ENCODE results near the gene CCDC88C. TPM values are rescaled to one million over a fixed set of nuclear protein-coding genes. Genes with fewer than 3 reads are reported as not detected.

Gene CCDC88C
- total RNA-seq, 1 experiment from 2014 or later = 64.8 TPM

DNA sequence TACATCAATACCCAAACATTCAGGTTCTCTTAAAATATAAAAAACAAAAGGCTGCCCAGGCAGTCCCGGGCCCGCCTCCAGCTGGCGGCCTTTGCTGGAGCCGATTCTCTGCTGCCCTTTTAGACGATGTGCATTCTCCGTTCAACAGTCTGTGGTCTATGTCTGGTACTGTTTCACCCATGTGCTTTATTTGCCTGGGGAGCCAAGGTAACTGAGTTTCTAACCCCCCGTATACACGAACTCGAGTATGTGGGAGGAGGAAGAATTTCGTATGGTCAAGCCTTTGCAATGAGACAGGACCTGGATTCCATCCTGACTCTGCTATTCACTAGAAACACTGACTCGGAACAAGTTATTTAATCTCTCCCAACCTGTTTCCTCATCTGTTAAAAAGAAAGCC lies 119.0 kb downstream of the CCDC88C start:
- TF ChIP-seq GABPB1 (CRISPR knock-in tag; IDR thresholded peaks at IDR 0.05) (no peak), FOXJ3 (CRISPR knock-in tag; IDR thresholded peaks at IDR 0.05; ENCODE audit: borderline replicate concordance) (no peak), ZNF396 (CRISPR knock-in tag; IDR thresholded peaks at IDR 0.05; ENCODE audit: borderline replicate concordance) (no peak), ELF4 (CRISPR knock-in tag; IDR thresholded peaks at IDR 0.05; ENCODE audit: low read depth) (no peak)
- TF ChIP-seq, protein P1, sequence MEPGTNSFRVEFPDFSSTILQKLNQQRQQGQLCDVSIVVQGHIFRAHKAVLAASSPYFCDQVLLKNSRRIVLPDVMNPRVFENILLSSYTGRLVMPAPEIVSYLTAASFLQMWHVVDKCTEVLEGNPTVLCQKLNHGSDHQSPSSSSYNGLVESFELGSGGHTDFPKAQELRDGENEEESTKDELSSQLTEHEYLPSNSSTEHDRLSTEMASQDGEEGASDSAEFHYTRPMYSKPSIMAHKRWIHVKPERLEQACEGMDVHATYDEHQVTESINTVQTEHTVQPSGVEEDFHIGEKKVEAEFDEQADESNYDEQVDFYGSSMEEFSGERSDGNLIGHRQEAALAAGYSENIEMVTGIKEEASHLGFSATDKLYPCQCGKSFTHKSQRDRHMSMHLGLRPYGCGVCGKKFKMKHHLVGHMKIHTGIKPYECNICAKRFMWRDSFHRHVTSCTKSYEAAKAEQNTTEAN (CRISPR knock-in tag; IDR thresholded peaks at IDR 0.05) = no peak
- TF ChIP-seq, protein P2, sequence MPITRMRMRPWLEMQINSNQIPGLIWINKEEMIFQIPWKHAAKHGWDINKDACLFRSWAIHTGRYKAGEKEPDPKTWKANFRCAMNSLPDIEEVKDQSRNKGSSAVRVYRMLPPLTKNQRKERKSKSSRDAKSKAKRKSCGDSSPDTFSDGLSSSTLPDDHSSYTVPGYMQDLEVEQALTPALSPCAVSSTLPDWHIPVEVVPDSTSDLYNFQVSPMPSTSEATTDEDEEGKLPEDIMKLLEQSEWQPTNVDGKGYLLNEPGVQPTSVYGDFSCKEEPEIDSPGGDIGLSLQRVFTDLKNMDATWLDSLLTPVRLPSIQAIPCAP (CRISPR knock-in tag; IDR thresholded peaks at IDR 0.05) = no peak
- TF ChIP-seq, protein P3, sequence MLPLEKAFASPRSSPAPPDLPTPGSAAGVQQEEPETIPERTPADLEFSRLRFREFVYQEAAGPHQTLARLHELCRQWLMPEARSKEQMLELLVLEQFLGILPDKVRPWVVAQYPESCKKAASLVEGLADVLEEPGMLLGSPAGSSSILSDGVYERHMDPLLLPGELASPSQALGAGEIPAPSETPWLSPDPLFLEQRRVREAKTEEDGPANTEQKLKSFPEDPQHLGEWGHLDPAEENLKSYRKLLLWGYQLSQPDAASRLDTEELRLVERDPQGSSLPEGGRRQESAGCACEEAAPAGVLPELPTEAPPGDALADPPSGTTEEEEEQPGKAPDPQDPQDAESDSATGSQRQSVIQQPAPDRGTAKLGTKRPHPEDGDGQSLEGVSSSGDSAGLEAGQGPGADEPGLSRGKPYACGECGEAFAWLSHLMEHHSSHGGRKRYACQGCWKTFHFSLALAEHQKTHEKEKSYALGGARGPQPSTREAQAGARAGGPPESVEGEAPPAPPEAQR (CRISPR knock-in tag; IDR thresholded peaks at IDR 0.05) = no peak
- TF ChIP-seq, protein P4, sequence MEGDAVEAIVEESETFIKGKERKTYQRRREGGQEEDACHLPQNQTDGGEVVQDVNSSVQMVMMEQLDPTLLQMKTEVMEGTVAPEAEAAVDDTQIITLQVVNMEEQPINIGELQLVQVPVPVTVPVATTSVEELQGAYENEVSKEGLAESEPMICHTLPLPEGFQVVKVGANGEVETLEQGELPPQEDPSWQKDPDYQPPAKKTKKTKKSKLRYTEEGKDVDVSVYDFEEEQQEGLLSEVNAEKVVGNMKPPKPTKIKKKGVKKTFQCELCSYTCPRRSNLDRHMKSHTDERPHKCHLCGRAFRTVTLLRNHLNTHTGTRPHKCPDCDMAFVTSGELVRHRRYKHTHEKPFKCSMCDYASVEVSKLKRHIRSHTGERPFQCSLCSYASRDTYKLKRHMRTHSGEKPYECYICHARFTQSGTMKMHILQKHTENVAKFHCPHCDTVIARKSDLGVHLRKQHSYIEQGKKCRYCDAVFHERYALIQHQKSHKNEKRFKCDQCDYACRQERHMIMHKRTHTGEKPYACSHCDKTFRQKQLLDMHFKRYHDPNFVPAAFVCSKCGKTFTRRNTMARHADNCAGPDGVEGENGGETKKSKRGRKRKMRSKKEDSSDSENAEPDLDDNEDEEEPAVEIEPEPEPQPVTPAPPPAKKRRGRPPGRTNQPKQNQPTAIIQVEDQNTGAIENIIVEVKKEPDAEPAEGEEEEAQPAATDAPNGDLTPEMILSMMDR (IDR thresholded peaks at IDR 0.05) = no peak
- TF ChIP-seq, protein P5, sequence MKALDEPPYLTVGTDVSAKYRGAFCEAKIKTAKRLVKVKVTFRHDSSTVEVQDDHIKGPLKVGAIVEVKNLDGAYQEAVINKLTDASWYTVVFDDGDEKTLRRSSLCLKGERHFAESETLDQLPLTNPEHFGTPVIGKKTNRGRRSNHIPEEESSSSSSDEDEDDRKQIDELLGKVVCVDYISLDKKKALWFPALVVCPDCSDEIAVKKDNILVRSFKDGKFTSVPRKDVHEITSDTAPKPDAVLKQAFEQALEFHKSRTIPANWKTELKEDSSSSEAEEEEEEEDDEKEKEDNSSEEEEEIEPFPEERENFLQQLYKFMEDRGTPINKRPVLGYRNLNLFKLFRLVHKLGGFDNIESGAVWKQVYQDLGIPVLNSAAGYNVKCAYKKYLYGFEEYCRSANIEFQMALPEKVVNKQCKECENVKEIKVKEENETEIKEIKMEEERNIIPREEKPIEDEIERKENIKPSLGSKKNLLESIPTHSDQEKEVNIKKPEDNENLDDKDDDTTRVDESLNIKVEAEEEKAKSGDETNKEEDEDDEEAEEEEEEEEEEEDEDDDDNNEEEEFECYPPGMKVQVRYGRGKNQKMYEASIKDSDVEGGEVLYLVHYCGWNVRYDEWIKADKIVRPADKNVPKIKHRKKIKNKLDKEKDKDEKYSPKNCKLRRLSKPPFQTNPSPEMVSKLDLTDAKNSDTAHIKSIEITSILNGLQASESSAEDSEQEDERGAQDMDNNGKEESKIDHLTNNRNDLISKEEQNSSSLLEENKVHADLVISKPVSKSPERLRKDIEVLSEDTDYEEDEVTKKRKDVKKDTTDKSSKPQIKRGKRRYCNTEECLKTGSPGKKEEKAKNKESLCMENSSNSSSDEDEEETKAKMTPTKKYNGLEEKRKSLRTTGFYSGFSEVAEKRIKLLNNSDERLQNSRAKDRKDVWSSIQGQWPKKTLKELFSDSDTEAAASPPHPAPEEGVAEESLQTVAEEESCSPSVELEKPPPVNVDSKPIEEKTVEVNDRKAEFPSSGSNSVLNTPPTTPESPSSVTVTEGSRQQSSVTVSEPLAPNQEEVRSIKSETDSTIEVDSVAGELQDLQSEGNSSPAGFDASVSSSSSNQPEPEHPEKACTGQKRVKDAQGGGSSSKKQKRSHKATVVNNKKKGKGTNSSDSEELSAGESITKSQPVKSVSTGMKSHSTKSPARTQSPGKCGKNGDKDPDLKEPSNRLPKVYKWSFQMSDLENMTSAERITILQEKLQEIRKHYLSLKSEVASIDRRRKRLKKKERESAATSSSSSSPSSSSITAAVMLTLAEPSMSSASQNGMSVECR (CRISPR knock-in tag; IDR thresholded peaks at IDR 0.05; ENCODE audit: borderline replicate concordance) = no peak
- TF ChIP-seq, protein P6, sequence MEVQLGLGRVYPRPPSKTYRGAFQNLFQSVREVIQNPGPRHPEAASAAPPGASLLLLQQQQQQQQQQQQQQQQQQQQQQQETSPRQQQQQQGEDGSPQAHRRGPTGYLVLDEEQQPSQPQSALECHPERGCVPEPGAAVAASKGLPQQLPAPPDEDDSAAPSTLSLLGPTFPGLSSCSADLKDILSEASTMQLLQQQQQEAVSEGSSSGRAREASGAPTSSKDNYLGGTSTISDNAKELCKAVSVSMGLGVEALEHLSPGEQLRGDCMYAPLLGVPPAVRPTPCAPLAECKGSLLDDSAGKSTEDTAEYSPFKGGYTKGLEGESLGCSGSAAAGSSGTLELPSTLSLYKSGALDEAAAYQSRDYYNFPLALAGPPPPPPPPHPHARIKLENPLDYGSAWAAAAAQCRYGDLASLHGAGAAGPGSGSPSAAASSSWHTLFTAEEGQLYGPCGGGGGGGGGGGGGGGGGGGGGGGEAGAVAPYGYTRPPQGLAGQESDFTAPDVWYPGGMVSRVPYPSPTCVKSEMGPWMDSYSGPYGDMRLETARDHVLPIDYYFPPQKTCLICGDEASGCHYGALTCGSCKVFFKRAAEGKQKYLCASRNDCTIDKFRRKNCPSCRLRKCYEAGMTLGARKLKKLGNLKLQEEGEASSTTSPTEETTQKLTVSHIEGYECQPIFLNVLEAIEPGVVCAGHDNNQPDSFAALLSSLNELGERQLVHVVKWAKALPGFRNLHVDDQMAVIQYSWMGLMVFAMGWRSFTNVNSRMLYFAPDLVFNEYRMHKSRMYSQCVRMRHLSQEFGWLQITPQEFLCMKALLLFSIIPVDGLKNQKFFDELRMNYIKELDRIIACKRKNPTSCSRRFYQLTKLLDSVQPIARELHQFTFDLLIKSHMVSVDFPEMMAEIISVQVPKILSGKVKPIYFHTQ (CRISPR knock-in tag; IDR thresholded peaks at IDR 0.05) = no peak
- POLR2A ChIA-PET = no interaction called here
- ATAC-seq = no peak
- H3K4me3 Mint-ChIP-seq = no peak overlapping the region
- H3K9me3 Mint-ChIP-seq = no peaks in the 10 kb centered on the region
- no peak for DNase-seq (ENCODE audit: low spot score)
- CTCF ChIA-PET = no interaction called here
- H3K36me3 Mint-ChIP-seq = peaks cover 69% of the 10 kb centered on the region
- no peak overlapping the region; the same call in 1 of the 2 replicates for H3K27ac Mint-ChIP-seq
- no peaks in the 10 kb centered on the region; the same call in 1 of the 2 replicates for H3K27me3 Mint-ChIP-seq (ENCODE audit: low read depth)
- peaks cover 8% of the 10 kb centered on the region for H3K4me1 Mint-ChIP-seq

DNA sequence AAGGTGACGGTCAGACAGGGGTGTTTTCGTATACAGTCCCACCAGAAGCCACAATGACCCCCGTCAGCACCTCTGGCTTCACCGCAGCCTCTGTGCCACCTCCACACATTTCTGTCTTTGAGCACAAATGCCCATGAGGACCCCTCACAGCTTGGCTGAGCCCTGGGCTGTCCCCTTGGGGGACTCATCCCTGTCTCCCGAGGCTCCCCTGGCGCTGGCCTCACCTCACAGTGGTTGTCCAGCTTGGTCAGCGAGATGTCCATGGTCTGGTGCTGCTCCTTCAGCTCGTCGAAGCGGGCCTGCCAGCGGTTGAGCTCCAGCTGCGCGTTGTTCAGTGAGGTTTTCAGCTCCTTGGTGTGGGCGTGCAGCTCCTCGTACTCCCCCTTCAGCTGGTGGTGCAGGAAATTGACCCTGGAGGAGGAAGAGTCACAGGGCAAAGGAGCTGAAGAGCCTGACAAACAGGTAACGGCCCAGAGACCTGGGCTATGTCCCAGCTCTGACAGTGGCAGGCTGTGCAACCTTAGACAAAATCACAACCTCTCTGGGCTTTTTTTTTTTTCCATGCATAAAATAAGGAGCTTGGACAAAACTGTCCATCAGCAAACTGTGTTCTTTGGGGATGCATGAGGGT lies 120.4 kb downstream of the CCDC88C start:
- Mint-ChIP-seq H3K4me3 (no peak overlapping the region), H3K36me3 (peaks cover 74% of the 10 kb centered on the region), H3K4me1 (no peaks in the 10 kb centered on the region; the same call in 1 of the 2 replicates), H3K27ac (no peak overlapping the region), H3K9me3 (no peaks in the 10 kb centered on the region), H3K27me3 (ENCODE audit: low read depth) (no peaks in the 10 kb centered on the region; the same call in 1 of the 2 replicates)
- CTCF ChIA-PET = interaction anchor here (0.7 to 1.5 kb wide), 3 partner anchors 11 to 124 kb away, joined by 4 to 11 read pairs (median 5); no protein-coding TSS in a partner anchor
- no peak for ATAC-seq
- POLR2A ChIA-PET = no interaction called here
- DNase-seq (ENCODE audit: low spot score) = no peak
- TF ChIP-seq NFATC4 (CRISPR knock-in tag; IDR thresholded peaks at IDR 0.05) = no peak
- no peak for TF ChIP-seq NR3C1 (CRISPR knock-in tag; conservative IDR thresholded peaks at IDR 0.05; ENCODE audit: low read depth)
- TF ChIP-seq, protein P7, sequence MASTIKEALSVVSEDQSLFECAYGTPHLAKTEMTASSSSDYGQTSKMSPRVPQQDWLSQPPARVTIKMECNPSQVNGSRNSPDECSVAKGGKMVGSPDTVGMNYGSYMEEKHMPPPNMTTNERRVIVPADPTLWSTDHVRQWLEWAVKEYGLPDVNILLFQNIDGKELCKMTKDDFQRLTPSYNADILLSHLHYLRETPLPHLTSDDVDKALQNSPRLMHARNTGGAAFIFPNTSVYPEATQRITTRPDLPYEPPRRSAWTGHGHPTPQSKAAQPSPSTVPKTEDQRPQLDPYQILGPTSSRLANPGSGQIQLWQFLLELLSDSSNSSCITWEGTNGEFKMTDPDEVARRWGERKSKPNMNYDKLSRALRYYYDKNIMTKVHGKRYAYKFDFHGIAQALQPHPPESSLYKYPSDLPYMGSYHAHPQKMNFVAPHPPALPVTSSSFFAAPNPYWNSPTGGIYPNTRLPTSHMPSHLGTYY (CRISPR knock-in tag; IDR thresholded peaks at IDR 0.05) = no peak
- TF ChIP-seq, protein P6 (CRISPR knock-in tag; IDR thresholded peaks at IDR 0.05) = no peak
- no peak for TF ChIP-seq CREM (CRISPR knock-in tag; IDR thresholded peaks at IDR 0.05)
- no peak for TF ChIP-seq ZNF423 (CRISPR knock-in tag; IDR thresholded peaks at IDR 0.05)
